Natural killer cell (primary cell): ENCODE data around the gene LEKR1. TPM values are rescaled to one million over a fixed set of nuclear protein-coding genes. Genes with fewer than 3 reads are reported as not detected.

Experiments used
- ATAC-seq, 3 donors: fragments of 150-1000 bp in 2 of 3; fragments of 200-7000 bp in 1 of 3; cut with Tn5 transposase; 1 replicate in 1 of 3; 2 replicates in 2 of 3; pipeline ENCODE4 v1.10.0; 2021; ENCODE audit warnings: mild to moderate bottlenecking in 2 of 3, moderate library complexity in 2 of 3
- DNase-seq, 2 donors: peaks; one replicate each; pipeline versions ENCODE4 v3.0.0 to v3.0.0-alpha.2; 2013 to 2021; ENCODE audit warnings: mixed read lengths in 1 of 2
- H3K27ac ChIP-seq: one replicate; pipeline ENCODE4 v1.5.1; 2013; ENCODE audit warnings: mild to moderate bottlenecking, low read length
- H3K27me3 ChIP-seq: one replicate; pipeline ENCODE4 v1.6.1; 2013; ENCODE audit warnings: low read length; ENCODE audit not compliant: control insufficient read depth, insufficient read depth
- H3K36me3 ChIP-seq: one replicate; pipeline ENCODE4 v1.6.1; 2013; ENCODE audit warnings: low read length; ENCODE audit not compliant: control insufficient read depth, insufficient read depth
- H3K4me1 ChIP-seq: one replicate; pipeline ENCODE4 v1.6.1; 2013; ENCODE audit warnings: low read length; ENCODE audit not compliant: control insufficient read depth, insufficient read depth
- H3K4me3 ChIP-seq: one replicate; pipeline ENCODE4 v1.5.1; 2013; ENCODE audit warnings: low read length
- H3K9me3 ChIP-seq: one replicate; pipeline ENCODE4 v1.6.1; 2013; ENCODE audit warnings: low read length; ENCODE audit not compliant: control insufficient read depth, insufficient read depth
- H3K27ac Mint-ChIP-seq, 2 donors: one replicate each; pipeline ENCODE4 v1.8.0; 2022; ENCODE audit warnings: mild to moderate bottlenecking in 2 of 2, mixed read lengths in 2 of 2, moderate library complexity in 1 of 2
- H3K27me3 Mint-ChIP-seq, 2 donors: one replicate each; pipeline ENCODE4 v1.8.0; 2022; ENCODE audit warnings: low read depth in 2 of 2, mixed read lengths in 2 of 2
- H3K36me3 Mint-ChIP-seq: one replicate; pipeline ENCODE4 v1.8.0; 2022; ENCODE audit warnings: mixed read lengths
- H3K4me1 Mint-ChIP-seq, 2 donors: one replicate each; pipeline ENCODE4 v1.8.0; 2022; ENCODE audit warnings: mixed read lengths in 2 of 2
- H3K4me3 Mint-ChIP-seq: one replicate; pipeline ENCODE4 v1.8.0; 2022; ENCODE audit warnings: mild to moderate bottlenecking, moderate library complexity, mixed read lengths
- H3K9me3 Mint-ChIP-seq, 2 donors: one replicate each; pipeline ENCODE4 v1.8.0; 2022; ENCODE audit warnings: mixed read lengths in 2 of 2
- WGBS: methylation state at CpG from one replicate; pipeline ENCODE4 v1.1.7; 2013; ENCODE audit warnings: missing lambda C conversion rate; ENCODE audit not compliant: insufficient coverage; 5-methylcytosine and 5-hydroxymethylcytosine counted together
- intact Hi-C: fragments of 100-400 bp; cut with micrococcal nuclease; formaldehyde crosslinking; loops from one replicate; pipeline ENCODE4 v1.14.2; 2022
- total RNA-seq, 4 donors: library from RNA; stranded (reverse); fragments of 120-200 nt in 1 of 4; gene quantifications; one replicate each; pipeline versions ENCODE4 v1.2.3 to v1.2.4, GENCODE V29; 2013 to 2022
- TF ChIP-seq, protein P1 (sequence below): fragments of 200-600 bp; IDR thresholded peaks from one replicate; pipeline ENCODE4 v1.8.0; 2022; ENCODE audit warnings: antibody characterized with exemption

LEKR1 gene
- total RNA-seq, 3 donors from 2014 or later (not counting 1 experiment from before 2014, with no cell fraction given) = 1.1 to 1.7 (median 1.2) TPM

GRCh38 chr3:156837115-156837514 is 11.0 kb downstream of the LEKR1 start:
- no peaks in the 10 kb centered on the region for H3K27me3 Mint-ChIP-seq

DNA sequence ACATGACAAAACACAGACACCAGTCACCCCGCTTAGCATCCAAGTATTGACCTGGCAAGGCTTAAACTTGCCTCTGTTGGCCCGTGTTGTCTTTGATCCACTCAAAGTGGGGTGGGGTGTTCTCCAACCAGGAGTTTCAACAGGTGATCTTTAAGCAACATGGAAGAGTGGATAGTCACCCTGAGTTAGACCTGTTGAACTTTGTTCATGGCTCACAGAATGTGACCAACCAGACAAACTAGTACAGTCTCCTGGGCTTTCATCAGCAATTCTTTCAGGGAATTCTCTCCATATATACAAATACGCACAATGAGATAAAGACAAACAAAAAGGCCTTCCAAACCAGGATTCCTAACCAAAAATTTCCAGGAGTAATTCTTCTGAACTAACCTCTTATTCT is 11.9 kb downstream of the LEKR1 start:
- DNase-seq (no peak), ATAC-seq (no peak)
- intact Hi-C loops = no loop called here
- WGBS = 98% methylated on average over 3 of the region's 3 CpGs
- H3K36me3 ChIP-seq = no peaks in the 10 kb centered on the region
- TF ChIP-seq, protein P1, sequence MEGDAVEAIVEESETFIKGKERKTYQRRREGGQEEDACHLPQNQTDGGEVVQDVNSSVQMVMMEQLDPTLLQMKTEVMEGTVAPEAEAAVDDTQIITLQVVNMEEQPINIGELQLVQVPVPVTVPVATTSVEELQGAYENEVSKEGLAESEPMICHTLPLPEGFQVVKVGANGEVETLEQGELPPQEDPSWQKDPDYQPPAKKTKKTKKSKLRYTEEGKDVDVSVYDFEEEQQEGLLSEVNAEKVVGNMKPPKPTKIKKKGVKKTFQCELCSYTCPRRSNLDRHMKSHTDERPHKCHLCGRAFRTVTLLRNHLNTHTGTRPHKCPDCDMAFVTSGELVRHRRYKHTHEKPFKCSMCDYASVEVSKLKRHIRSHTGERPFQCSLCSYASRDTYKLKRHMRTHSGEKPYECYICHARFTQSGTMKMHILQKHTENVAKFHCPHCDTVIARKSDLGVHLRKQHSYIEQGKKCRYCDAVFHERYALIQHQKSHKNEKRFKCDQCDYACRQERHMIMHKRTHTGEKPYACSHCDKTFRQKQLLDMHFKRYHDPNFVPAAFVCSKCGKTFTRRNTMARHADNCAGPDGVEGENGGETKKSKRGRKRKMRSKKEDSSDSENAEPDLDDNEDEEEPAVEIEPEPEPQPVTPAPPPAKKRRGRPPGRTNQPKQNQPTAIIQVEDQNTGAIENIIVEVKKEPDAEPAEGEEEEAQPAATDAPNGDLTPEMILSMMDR = no peak
- no peaks in the 10 kb centered on the region for H3K4me1 ChIP-seq
- H3K27ac Mint-ChIP-seq = no peak overlapping the region
- no peaks in the 10 kb centered on the region for H3K27me3 Mint-ChIP-seq
- H3K27ac ChIP-seq = no peak overlapping the region
- no peaks in the 10 kb centered on the region for H3K9me3 Mint-ChIP-seq
- no peak overlapping the region for H3K4me3 ChIP-seq
- H3K27me3 ChIP-seq = no peaks in the 10 kb centered on the region
- no peaks in the 10 kb centered on the region for H3K9me3 ChIP-seq
- H3K4me1 Mint-ChIP-seq = no peaks in the 10 kb centered on the region
- no peak overlapping the region for H3K4me3 Mint-ChIP-seq
- no peaks in the 10 kb centered on the region for H3K36me3 Mint-ChIP-seq

More at GRCh38 chr3:156837115-156837514, 11.0 kb downstream of the LEKR1 start:
- Histone ChIP-seq H3K27me3 (no peaks in the 10 kb centered on the region), H3K36me3 (no peaks in the 10 kb centered on the region), H3K4me1 (no peaks in the 10 kb centered on the region), H3K9me3 (no peaks in the 10 kb centered on the region), H3K4me3 (no peak overlapping the region), H3K27ac (no peak overlapping the region)
- H3K4me1 Mint-ChIP-seq = no peaks in the 10 kb centered on the region
- DNase-seq (no peak), ATAC-seq (no peak)
- 83% methylated on average over 5 of the region's 5 CpGs for whole genome bisulfite sequencing
- H3K4me3 Mint-ChIP-seq = no peak overlapping the region
- TF ChIP-seq, protein P1 = no peak
- H3K9me3 Mint-ChIP-seq = no peaks in the 10 kb centered on the region
- intact Hi-C loops = no loop called here
- no peak overlapping the region for H3K27ac Mint-ChIP-seq
- no peaks in the 10 kb centered on the region for H3K36me3 Mint-ChIP-seq

DNA sequence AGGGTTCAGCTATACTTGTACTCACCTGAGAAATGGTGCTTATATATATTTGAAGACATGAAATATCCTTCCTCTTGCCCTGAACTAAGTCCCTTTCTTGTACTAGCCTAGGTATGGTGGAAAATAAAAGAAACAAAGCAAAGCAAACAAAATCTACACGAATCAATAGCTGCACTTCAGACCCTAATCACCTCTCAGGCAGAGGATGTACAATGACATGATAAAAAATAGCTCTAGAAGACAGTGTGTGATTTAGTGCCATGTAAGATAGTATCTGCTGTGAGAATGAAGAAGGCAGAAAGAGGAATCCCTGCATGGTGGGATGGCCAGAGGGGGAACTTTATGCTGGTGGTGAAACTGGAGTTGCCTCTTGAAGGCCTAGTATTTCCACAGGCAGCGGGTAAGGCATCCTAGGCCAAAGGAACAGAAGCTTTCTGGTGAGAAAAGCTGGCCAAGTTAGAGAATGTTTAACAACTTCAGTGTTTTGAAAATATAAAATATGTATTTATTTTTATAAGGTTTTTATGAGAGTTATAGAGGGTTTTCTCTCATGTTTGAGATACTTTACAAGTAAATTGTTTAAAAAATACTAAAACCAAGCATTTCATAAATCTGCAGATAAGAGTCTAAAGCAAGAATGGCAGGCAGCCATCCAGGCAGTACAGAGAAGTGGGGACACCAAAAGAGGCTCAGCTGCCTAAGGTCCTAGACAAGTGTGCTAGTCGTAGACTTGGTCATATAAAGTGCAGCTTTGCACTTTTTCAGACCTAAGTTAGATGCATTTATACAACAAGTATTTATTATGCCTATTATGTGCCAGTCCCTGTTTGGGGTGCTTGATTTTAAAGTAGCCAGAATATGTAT is 14.9 kb downstream of the LEKR1 start:
- H3K27me3 ChIP-seq = no peaks in the 10 kb centered on the region
- H3K27ac Mint-ChIP-seq = no peak overlapping the region
- H3K4me3 Mint-ChIP-seq = no peak overlapping the region
- H3K27me3 Mint-ChIP-seq = peaks cover 3 to 6% of the 10 kb centered on the region in 2 donors
- intact Hi-C loops = no loop called here
- no peak overlapping the region for H3K4me3 ChIP-seq
- DNase-seq (no peak), ATAC-seq (no peak)
- H3K36me3 ChIP-seq = no peaks in the 10 kb centered on the region
- no peak overlapping the region for H3K27ac ChIP-seq
- H3K9me3 Mint-ChIP-seq = no peaks in the 10 kb centered on the region
- WGBS = 79% methylated on average over 2 of the region's 3 CpGs
- TF ChIP-seq, protein P1 = no peak
- H3K36me3 Mint-ChIP-seq = no peaks in the 10 kb centered on the region
- H3K4me1 Mint-ChIP-seq = no peaks in the 10 kb centered on the region
- no peaks in the 10 kb centered on the region for H3K9me3 ChIP-seq
- no peaks in the 10 kb centered on the region for H3K4me1 ChIP-seq
